PC-3 (cell line): ENCODE results near the gene FGF18. TPM values are rescaled to one million over a fixed set of nuclear protein-coding genes. Genes with fewer than 3 reads are reported as not detected.

Source experiments
- ATAC-seq: fragments of 200-7000 bp; cut with Tn5 transposase; 2 replicates; pipeline ENCODE4 v1.9.1; 2020; ENCODE audit warnings: mild to moderate bottlenecking, moderate library complexity
- BruUV-seq: library from RNA; stranded (reverse); fragments of 400-500 nt; replicated peaks from 2 replicates; lab custom pipeline; 2021; lab: Mats Ljungman, UMichigan
- CTCF ChIA-PET: fragments of 300-600 bp; sonication (Branson Sonifier 250); formaldehyde crosslinking; loops from one replicate; lab custom pipeline; 2022; ENCODE audit warnings: antibody characterized with exemption; lab: Charles Lee
- POLR2A ChIA-PET: fragments of 300-600 bp; sonication (Branson Sonifier 250); formaldehyde crosslinking; loops from one replicate; lab custom pipeline; 2022; ENCODE audit warnings: antibody characterized with exemption; ENCODE audit not compliant: unreplicated experiment; lab: Charles Lee
- DNase-seq: peaks from one replicate; pipeline ENCODE4 v3.0.0-alpha.2; 2015
- H2AFZ ChIP-seq: fragments of 300-600 bp; sonication (generic); 2 replicates; pipeline ENCODE4 v1.6.0; 2016; ENCODE audit warnings: antibody characterized with exemption, low read length
- H3F3A ChIP-seq: fragments of 300-600 bp; sonication (generic); one replicate; pipeline ENCODE4 v1.6.0; 2017; ENCODE audit warnings: antibody characterized with exemption, low read length, control low read depth, mild to moderate bottlenecking; ENCODE audit not compliant: unreplicated experiment
- H3K27ac ChIP-seq: fragments of 300-600 bp; sonication (generic); 2 replicates; pipeline ENCODE4 v1.5.1; 2016; ENCODE audit warnings: mild to moderate bottlenecking, low read length
- H3K27me3 ChIP-seq: fragments of 300-600 bp; sonication (generic); 2 replicates; pipeline ENCODE4 v1.6.1; 2016; ENCODE audit warnings: low read length, mixed read lengths
- H3K36me3 ChIP-seq: fragments of 300-600 bp; sonication (generic); 2 replicates; pipeline ENCODE4 v1.6.1; 2016; ENCODE audit warnings: low read depth, mixed run types, low read length, mixed read lengths
- H3K4me1 ChIP-seq: fragments of 300-600 bp; sonication (generic); 2 replicates; pipeline ENCODE4 v1.5.1; 2016; ENCODE audit warnings: low read length; ENCODE audit not compliant: insufficient read depth
- H3K4me2 ChIP-seq: fragments of 300-600 bp; sonication (generic); 2 replicates; pipeline ENCODE4 v1.6.0; 2016; ENCODE audit warnings: low read length
- H3K4me3 ChIP-seq: fragments of 300-600 bp; sonication (generic); 2 replicates; pipeline ENCODE4 v1.5.1; 2016; ENCODE audit warnings: mild to moderate bottlenecking, low read length, mixed read lengths
- H3K79me2 ChIP-seq: fragments of 300-600 bp; sonication (generic); 2 replicates; pipeline ENCODE4 v1.6.1; 2017; ENCODE audit warnings: low read length, mixed read lengths
- H3K9ac ChIP-seq: fragments of 300-600 bp; sonication (generic); 2 replicates; pipeline ENCODE4 v1.6.0; 2016; ENCODE audit warnings: mild to moderate bottlenecking, low read length
- H3K9me2 ChIP-seq: fragments of 300-600 bp; sonication (generic); replicated peaks from 2 replicates; pipeline ENCODE4 v1.6.1; 2016; ENCODE audit warnings: mixed run types, low read length, mixed read lengths
- H3K9me3 ChIP-seq: fragments of 300-600 bp; sonication (generic); 2 replicates; pipeline ENCODE4 v1.6.1; 2016; ENCODE audit warnings: low read length, mixed read lengths
- H4K20me1 ChIP-seq: fragments of 300-600 bp; sonication (generic); 2 replicates; pipeline ENCODE4 v1.6.1; 2016; ENCODE audit warnings: low read length, mixed read lengths
- CTCF ChIP-seq: fragments of 300-600 bp; sonication (generic); conservative IDR thresholded peaks from 2 replicates; pipeline ENCODE4 v1.5.1; 2017; ENCODE audit warnings: antibody characterized with exemption, low read depth, mild to moderate bottlenecking, low read length
- EZH2 ChIP-seq: fragments of 300-600 bp; sonication (generic); IDR thresholded peaks from one replicate; pipeline ENCODE4 v1.6.1; 2017; ENCODE audit warnings: antibody characterized with exemption, mild to moderate bottlenecking, low read length; ENCODE audit not compliant: unreplicated experiment
- EZH2phosphoT487 ChIP-seq: fragments of 300-600 bp; sonication (generic); IDR thresholded peaks from 2 replicates; pipeline ENCODE4 v1.6.1; 2018; ENCODE audit warnings: mild to moderate bottlenecking, antibody characterized with exemption, low read length, borderline replicate concordance
- intact Hi-C: fragments of 100-400 bp; cut with micrococcal nuclease; formaldehyde crosslinking; loops from 2 replicates; pipeline ENCODE4 v1.9.0; 2023
- total RNA-seq: library from RNA; depleted of rRNA; stranded (reverse); fragments of >200 nt; gene quantifications from 2 replicates; pipeline ENCODE4 v1.2.3, GENCODE V29; 2014

Gene FGF18
- total RNA-seq, 1 experiment from 2014 or later, result 0.26 TPM

GRCh38 chr5:171453056-171453725 lies 33.7 kb downstream of the FGF18 start:
- ChIA-PET CTCF (interaction anchor here (1.0 kb wide), 1 partner anchor 34 kb away, joined by 3 read pairs; the partner anchor contains the start of gene FGF18), POLR2A (no interaction called here)
- Histone ChIP-seq H4K20me1 (no peaks in the 10 kb centered on the region), H3F3A (no peaks in the 10 kb centered on the region), H3K9me2 (no peaks in the 10 kb centered on the region), H3K36me3 (no peaks in the 10 kb centered on the region), H3K4me2 (no peak overlapping the region), H3K9ac (no peak overlapping the region), H3K4me3 (no peak overlapping the region), H3K79me2 (no peaks in the 10 kb centered on the region), H3K27me3 (peaks cover 38% of the 10 kb centered on the region), H3K27ac (no peak overlapping the region), H3K4me1 (no peaks in the 10 kb centered on the region), H2AFZ (no peak overlapping the region), H3K9me3 (no peaks in the 10 kb centered on the region)
- BruUV-seq, result no TSS peak
- ATAC-seq (no peak), DNase-seq (no peak)
- intact Hi-C loops, result no loop called here
- TF ChIP-seq CTCF, result no peak
- TF ChIP-seq EZH2, result no peak
- TF ChIP-seq EZH2phosphoT487, result no peak

DNA sequence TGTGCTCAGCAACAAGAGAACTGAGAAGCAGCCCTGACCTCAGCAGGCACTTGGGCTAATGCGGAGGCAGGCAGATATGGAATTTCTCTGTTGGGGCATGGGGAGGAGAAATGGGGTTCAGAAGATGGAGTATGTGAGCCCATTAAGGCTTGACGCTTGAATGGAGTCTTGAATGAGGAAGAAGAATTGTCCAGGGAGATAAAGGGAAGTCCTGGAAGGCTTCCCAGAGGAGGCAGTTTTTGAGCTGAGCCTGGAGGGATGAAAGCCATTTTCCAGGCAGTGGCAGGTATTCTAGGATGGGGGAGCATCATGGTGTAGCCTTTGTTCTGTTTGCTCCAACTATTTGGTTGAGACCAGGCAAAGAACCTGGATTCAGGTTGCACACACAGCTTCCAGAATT lies 34.5 kb downstream of the FGF18 start:
- Histone ChIP-seq H2AFZ (no peak overlapping the region), H4K20me1 (no peaks in the 10 kb centered on the region), H3K27me3 (peaks cover 32% of the 10 kb centered on the region), H3K79me2 (no peaks in the 10 kb centered on the region), H3K27ac (no peak overlapping the region), H3F3A (no peaks in the 10 kb centered on the region), H3K9ac (no peak overlapping the region), H3K9me3 (no peaks in the 10 kb centered on the region), H3K4me2 (no peak overlapping the region), H3K9me2 (no peaks in the 10 kb centered on the region), H3K4me3 (no peak overlapping the region), H3K4me1 (no peaks in the 10 kb centered on the region), H3K36me3 (no peaks in the 10 kb centered on the region)
- ChIA-PET POLR2A (no interaction called here), CTCF (interaction anchor here (1.0 kb wide), 1 partner anchor 35 kb away, joined by 3 read pairs; the partner anchor contains the start of gene FGF18)
- no peak for TF ChIP-seq CTCF
- TF ChIP-seq EZH2phosphoT487, result no peak
- no peak for TF ChIP-seq EZH2
- no peak for ATAC-seq
- no peak for DNase-seq
- intact Hi-C loops, result no loop called here
- BruUV-seq, result no TSS peak

GRCh38 chr5:171454549-171454948 lies 35.1 kb downstream of the FGF18 start:
- Histone ChIP-seq H3K4me3 (no peak overlapping the region), H3K27me3 (peaks cover 37% of the 10 kb centered on the region), H3K4me2 (no peak overlapping the region), H3K9ac (no peak overlapping the region), H3K9me3 (no peaks in the 10 kb centered on the region), H3F3A (no peaks in the 10 kb centered on the region), H2AFZ (no peak overlapping the region), H3K79me2 (no peaks in the 10 kb centered on the region), H3K4me1 (no peaks in the 10 kb centered on the region), H4K20me1 (no peaks in the 10 kb centered on the region), H3K36me3 (no peaks in the 10 kb centered on the region), H3K9me2 (no peaks in the 10 kb centered on the region), H3K27ac (no peak overlapping the region)
- ChIA-PET CTCF (no interaction called here), POLR2A (no interaction called here)
- DNase-seq (no peak), ATAC-seq (no peak)
- intact Hi-C loops, result no loop called here
- no TSS peak for BruUV-seq
- no peak for TF ChIP-seq EZH2
- no peak for TF ChIP-seq CTCF
- no peak for TF ChIP-seq EZH2phosphoT487
